Nucleus accumbens (tissue), 56 donors: ENCODE data around the gene FHDC1.

Experiments used
- DNase-seq, 56 donors: peaks; one replicate each; lab custom pipeline; 2025; lab: John Stamatoyannopoulos, UW

Gene FHDC1

DNA sequence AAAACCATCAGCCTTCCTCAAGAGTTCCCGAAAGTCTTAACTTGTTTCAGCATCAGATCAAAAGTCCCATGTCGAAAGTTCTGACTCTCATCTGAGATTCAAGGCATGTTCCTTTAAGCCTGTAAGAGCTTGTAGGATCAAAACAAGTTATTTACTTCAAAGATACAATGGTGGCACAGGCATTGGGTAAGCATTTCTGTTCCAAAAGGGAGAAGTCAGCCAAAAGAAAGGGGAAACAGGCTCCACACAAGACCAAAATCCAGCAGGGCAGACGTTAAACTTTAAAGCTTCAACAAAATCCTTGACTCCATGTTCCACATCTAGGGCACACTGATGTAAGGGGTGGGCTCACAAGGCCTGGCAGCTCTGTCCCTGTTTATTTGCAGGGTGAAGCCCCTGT is 91.7 kb downstream of the FHDC1 start:
- no peak for DNase-seq

DNA sequence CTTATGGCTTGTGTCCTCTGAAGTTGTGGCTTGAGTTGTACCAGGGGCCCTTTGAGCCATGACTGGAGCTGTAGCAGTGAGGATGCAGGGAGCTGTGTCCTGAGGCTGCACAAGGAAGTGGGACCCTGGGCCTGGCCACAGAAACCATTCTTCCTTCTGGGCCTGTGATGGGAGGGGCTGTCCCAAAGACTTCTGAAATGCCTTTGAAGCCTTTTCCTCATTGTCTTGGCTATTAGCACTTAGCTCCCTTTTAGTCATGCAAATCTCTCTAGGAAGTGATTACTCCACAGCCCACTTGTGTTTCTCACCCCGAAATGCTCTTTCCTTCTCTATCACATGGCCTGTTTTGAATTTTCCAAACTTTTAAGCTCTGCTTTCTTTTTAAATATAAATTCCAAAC is 92.4 kb downstream of the FHDC1 start:
- no peak for DNase-seq
